HL-60 (cell line): Measurements from ENCODE around the gene CAMK2B.

Source experiments
- DNase-seq, 2 experiments: peaks; one replicate each; pipeline ENCODE4 v3.0.0-alpha.2; 2010 to 2020; ENCODE audit warnings: low read depth in 1 of 2, low spot score in 1 of 2
- H3K27ac ChIP-seq: fragments of 250-450 bp; sonication (Bioruptor Pico); replicated peaks from 2 replicates; pipeline ENCODE4 v1.5.1; 2020; ENCODE audit warnings: mild to moderate bottlenecking, moderate library complexity
- H3K27me3 ChIP-seq: fragments of 250-450 bp; sonication (Bioruptor Pico); 2 replicates; pipeline ENCODE4 v1.5.1; 2021; ENCODE audit warnings: mild to moderate bottlenecking, moderate library complexity; ENCODE audit not compliant: insufficient read depth, poor library complexity, severe bottlenecking
- H3K4me3 ChIP-seq: replicated peaks from 2 replicates; pipeline ENCODE4 v1.5.1; 2011; ENCODE audit warnings: mild to moderate bottlenecking, control low read depth, low read length; ENCODE audit not compliant: insufficient read depth
- GABPA ChIP-seq: IDR thresholded peaks from 2 replicates; pipeline ENCODE4 v1.6.1; 2012; ENCODE audit warnings: low read depth
- POLR2AphosphoS5 ChIP-seq: IDR thresholded peaks from 2 replicates; pipeline ENCODE4 v1.6.1; 2012; ENCODE audit warnings: low read depth
- SPI1 ChIP-seq: IDR thresholded peaks from 2 replicates; pipeline ENCODE4 v1.6.1; 2012; ENCODE audit warnings: low read depth, mild to moderate bottlenecking, borderline replicate concordance
- TF ChIP-seq, protein P1 (sequence below): IDR thresholded peaks from one replicate; pipeline ENCODE4 v1.5.1; 2011; ENCODE audit warnings: low read length, control low read depth, inconsistent platforms; ENCODE audit not compliant: insufficient read depth
- TF ChIP-seq, protein P2 (sequence below): IDR thresholded peaks from 2 replicates; pipeline ENCODE4 v1.6.1; 2012; ENCODE audit warnings: low read depth; ENCODE audit not compliant: insufficient replicate concordance

The CAMK2B gene

DNA sequence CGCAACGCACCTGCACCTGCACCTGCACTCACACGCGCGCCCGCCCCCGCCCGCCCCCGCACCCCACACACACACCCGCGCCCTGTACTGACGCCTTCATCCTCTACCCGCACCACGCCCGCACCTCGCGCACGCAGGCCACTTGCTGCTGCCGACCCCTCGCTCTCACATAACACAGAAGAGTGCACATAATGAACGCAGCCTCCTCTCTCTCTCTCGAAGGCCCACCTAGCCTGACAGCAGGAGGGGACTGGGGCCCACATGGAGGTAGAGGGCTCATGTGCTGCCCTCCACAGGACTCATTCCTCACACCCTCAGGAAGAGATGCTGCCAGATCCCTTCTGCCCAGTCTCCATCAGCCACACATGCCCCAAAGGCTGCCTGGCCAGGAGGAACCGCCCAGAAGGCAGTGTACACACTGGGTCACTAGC lies 432 bp upstream of the CAMK2B start:
- Histone ChIP-seq H3K27ac (no peak overlapping the region), H3K27me3 (peaks cover 31% of the 10 kb centered on the region), H3K4me3 (no peak overlapping the region)
- DNase-seq: no peak
- TF ChIP-seq, protein P1, sequence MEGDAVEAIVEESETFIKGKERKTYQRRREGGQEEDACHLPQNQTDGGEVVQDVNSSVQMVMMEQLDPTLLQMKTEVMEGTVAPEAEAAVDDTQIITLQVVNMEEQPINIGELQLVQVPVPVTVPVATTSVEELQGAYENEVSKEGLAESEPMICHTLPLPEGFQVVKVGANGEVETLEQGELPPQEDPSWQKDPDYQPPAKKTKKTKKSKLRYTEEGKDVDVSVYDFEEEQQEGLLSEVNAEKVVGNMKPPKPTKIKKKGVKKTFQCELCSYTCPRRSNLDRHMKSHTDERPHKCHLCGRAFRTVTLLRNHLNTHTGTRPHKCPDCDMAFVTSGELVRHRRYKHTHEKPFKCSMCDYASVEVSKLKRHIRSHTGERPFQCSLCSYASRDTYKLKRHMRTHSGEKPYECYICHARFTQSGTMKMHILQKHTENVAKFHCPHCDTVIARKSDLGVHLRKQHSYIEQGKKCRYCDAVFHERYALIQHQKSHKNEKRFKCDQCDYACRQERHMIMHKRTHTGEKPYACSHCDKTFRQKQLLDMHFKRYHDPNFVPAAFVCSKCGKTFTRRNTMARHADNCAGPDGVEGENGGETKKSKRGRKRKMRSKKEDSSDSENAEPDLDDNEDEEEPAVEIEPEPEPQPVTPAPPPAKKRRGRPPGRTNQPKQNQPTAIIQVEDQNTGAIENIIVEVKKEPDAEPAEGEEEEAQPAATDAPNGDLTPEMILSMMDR: no peak
- no peak for TF ChIP-seq SPI1
- TF ChIP-seq GABPA: no peak
- no peak for TF ChIP-seq POLR2AphosphoS5
- TF ChIP-seq, protein P2, sequence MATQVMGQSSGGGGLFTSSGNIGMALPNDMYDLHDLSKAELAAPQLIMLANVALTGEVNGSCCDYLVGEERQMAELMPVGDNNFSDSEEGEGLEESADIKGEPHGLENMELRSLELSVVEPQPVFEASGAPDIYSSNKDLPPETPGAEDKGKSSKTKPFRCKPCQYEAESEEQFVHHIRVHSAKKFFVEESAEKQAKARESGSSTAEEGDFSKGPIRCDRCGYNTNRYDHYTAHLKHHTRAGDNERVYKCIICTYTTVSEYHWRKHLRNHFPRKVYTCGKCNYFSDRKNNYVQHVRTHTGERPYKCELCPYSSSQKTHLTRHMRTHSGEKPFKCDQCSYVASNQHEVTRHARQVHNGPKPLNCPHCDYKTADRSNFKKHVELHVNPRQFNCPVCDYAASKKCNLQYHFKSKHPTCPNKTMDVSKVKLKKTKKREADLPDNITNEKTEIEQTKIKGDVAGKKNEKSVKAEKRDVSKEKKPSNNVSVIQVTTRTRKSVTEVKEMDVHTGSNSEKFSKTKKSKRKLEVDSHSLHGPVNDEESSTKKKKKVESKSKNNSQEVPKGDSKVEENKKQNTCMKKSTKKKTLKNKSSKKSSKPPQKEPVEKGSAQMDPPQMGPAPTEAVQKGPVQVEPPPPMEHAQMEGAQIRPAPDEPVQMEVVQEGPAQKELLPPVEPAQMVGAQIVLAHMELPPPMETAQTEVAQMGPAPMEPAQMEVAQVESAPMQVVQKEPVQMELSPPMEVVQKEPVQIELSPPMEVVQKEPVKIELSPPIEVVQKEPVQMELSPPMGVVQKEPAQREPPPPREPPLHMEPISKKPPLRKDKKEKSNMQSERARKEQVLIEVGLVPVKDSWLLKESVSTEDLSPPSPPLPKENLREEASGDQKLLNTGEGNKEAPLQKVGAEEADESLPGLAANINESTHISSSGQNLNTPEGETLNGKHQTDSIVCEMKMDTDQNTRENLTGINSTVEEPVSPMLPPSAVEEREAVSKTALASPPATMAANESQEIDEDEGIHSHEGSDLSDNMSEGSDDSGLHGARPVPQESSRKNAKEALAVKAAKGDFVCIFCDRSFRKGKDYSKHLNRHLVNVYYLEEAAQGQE: no peak

DNA sequence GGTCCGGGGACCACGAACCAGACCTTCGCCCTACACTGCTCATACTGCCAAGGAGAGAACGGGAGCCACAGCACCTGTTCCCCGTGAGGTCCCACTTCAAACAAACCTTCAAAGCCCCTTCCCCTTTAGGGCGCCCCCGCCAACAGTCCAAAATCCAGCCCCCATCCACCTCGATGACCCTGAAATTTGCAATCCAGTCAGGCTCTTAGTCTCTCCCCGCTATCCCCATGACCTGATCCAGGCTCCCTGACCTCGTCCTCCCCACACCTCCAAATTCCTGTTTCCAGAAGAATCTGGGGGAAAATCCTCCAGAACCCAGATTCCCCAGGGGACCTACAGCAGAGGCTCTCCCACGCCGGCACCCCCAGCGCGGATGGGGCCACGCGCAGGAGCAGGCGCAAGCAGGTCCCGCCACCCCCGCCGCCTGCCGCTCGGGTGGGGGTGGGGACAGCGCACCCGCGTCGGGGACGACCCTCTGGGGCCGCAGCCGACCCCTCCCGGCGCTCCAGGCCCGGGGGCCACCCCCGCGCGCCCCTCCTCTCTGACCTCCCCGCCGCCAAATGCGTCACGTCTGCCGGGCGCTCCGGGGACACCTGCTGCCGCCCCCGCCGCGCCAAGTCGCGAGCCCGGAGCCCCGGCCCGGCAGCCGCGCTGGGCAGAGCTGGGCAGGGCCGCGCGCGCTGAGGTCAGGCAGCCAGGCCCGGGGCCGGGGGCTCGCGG lies 753 bp downstream of the CAMK2B start:
- TF ChIP-seq GABPA (no peak), POLR2AphosphoS5 (no peak), SPI1 (no peak)
- TF ChIP-seq, protein P1: no peak
- TF ChIP-seq, protein P2: no peak
- no peak overlapping the region for H3K27ac ChIP-seq
- no peak overlapping the region for H3K4me3 ChIP-seq
- no peak for DNase-seq
- peaks cover 31% of the 10 kb centered on the region for H3K27me3 ChIP-seq

DNA sequence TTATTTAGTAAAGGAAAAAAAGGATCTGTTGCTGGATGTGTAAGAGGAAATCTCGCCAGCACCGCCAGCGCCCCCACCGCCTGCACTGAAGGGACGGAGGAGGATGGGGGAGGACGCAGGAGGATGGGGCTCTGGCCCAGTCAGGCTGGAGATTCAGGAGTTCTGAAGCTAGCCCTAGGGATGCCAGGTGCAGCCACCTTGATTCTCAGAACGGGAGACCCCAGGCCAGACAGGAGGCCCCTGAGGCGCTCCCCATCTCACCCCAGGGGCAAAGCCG lies 1.3 kb downstream of the CAMK2B start:
- Histone ChIP-seq H3K4me3 (no peak overlapping the region), H3K27me3 (peaks cover 31% of the 10 kb centered on the region), H3K27ac (no peak overlapping the region)
- TF ChIP-seq GABPA (no peak), SPI1 (no peak), POLR2AphosphoS5 (no peak)
- TF ChIP-seq, protein P2: no peak
- TF ChIP-seq, protein P1: no peak
- no peak for DNase-seq
